NCI-H1105 (cell line): ENCODE results near the gene LMAN2L.

Source experiments
- DNase-seq: peaks from one replicate; lab custom pipeline; 2025; lab: John Stamatoyannopoulos, UW

The LMAN2L gene

GRCh38 chr2:96739633-96740428, at the start of gene LMAN2L:
TSS of gene LMAN2L (minus strand) at chr2:96740064. CDS start at chr2:96740040, 24 bp downstream.
- peak; percentile 92 for DNase-seq

- DNase-seq = no peak
Measured at GRCh38 chr2:96789245-96789617, 49.4 kb upstream of the LMAN2L start.

GRCh38 chr2:96788442-96789244, 48.8 kb upstream of the LMAN2L start:
- DNase-seq = no peak

GRCh38 chr2:96787411-96787810, 47.5 kb upstream of the LMAN2L start:
- no peak for DNase-seq

- no peak for DNase-seq
Measured at GRCh38 chr2:96783388-96783787, 43.5 kb upstream of the LMAN2L start.

- no peak for DNase-seq
Measured at GRCh38 chr2:96775160-96775559, 35.3 kb upstream of the LMAN2L start.

GRCh38 chr2:96773922-96774321, 34.1 kb upstream of the LMAN2L start:
- DNase-seq = peak; percentile 59

- DNase-seq = no peak
Measured at GRCh38 chr2:96772903-96773671, 33.2 kb upstream of the LMAN2L start.

- DNase-seq = no peak
Measured at GRCh38 chr2:96771796-96772618, 32.1 kb upstream of the LMAN2L start.

GRCh38 chr2:96770442-96771202, 30.8 kb upstream of the LMAN2L start:
- DNase-seq = no peak

- DNase-seq = no peak
Measured at GRCh38 chr2:96769814-96770213, 29.9 kb upstream of the LMAN2L start.

- DNase-seq = no peak
Measured at GRCh38 chr2:96768083-96768561, 28.3 kb upstream of the LMAN2L start.

GRCh38 chr2:96767135-96767871, 27.4 kb upstream of the LMAN2L start:
- no peak for DNase-seq

- no peak for DNase-seq
Measured at GRCh38 chr2:96764253-96764637, 24.4 kb upstream of the LMAN2L start.

- peak; percentile 26 for DNase-seq
Measured at GRCh38 chr2:96763511-96764252, 23.8 kb upstream of the LMAN2L start.

- peak; percentile 31 for DNase-seq
Measured at GRCh38 chr2:96762529-96763311, 22.9 kb upstream of the LMAN2L start.

GRCh38 chr2:96760986-96761832, 21.3 kb upstream of the LMAN2L start:
- no peak for DNase-seq
